ENCODE results near the gene GRIA4. TPM values are rescaled to one million over a fixed set of nuclear protein-coding genes. Genes with fewer than 3 reads are reported as not detected.

Gene GRIA4
- polyA plus RNA-seq, 3 donors: not detected

DNA sequence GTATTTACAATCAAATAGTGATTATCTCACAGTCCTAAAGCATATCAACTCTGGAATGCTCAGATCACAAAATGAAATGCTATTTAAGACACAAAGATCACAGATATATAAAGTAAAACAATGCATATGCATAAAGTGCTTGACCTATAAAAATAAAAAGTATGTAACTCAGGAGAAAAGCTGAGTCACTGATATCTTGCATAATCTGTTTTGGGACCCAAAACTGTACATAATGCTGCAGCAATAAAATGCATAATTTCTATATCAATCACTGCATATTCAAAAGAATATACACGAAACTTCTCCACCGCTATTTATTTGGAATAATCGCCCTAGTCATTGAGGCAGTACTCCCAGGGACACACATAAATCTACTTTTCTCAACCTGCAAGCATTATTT lies 34.9 kb upstream of the GRIA4 start:
- H3K27me3 Mint-ChIP-seq (ENCODE audit: low read depth in 3 of 3): no peaks in the 10 kb centered on the region
- no peak overlapping the region for H3K27ac Mint-ChIP-seq
- TF ChIP-seq CTCF (IDR thresholded peaks at IDR 0.05): no peak
- Histone ChIP-seq H3K4me2 (replicated peaks; ENCODE audit: extremely low read depth, low read length, poor library complexity, severe bottlenecking) (no peak overlapping the region), H3K4me1 (ENCODE audit: control insufficient read depth in 1 of 2, insufficient read depth in 2 of 2, low read length in 2 of 2) (no peaks in the 10 kb centered on the region), H3K9ac (ENCODE audit: insufficient read depth, low read length, poor library complexity, severe bottlenecking) (no peak overlapping the region), H3K4me3 (replicated peaks in 1 of 3; ENCODE audit: low read depth in 2 of 3, low read length in 3 of 3) (no peak overlapping the region), H2AFZ (ENCODE audit: insufficient read depth, low read depth, low read length, poor library complexity, severe bottlenecking) (no peak overlapping the region), H3K27ac (ENCODE audit: low read depth in 1 of 2, low read length in 2 of 2) (no peak overlapping the region), H3K27me3 (ENCODE audit: control insufficient read depth in 2 of 2, insufficient read depth in 2 of 2, low read length in 2 of 2) (no peaks in the 10 kb centered on the region), H4K20me1 (ENCODE audit: insufficient read depth, low read length) (no peaks in the 10 kb centered on the region), H3K36me3 (replicated peaks in 1 of 2; ENCODE audit: control insufficient read depth in 1 of 2, insufficient read depth in 2 of 2, low read length in 2 of 2) (no peaks in the 10 kb centered on the region), H3K79me2 (ENCODE audit: insufficient read depth, low read length) (no peaks in the 10 kb centered on the region), H3K9me3 (replicated peaks in 1 of 2; ENCODE audit: control insufficient read depth in 1 of 2, insufficient read depth in 1 of 2, low read length in 2 of 2) (no peaks in the 10 kb centered on the region)
- no peak for DNase-seq
- H3K4me1 Mint-ChIP-seq: no peaks in the 10 kb centered on the region
- H3K9me3 Mint-ChIP-seq: no peaks in the 10 kb centered on the region
- H3K4me3 Mint-ChIP-seq: no peak overlapping the region
- no peaks in the 10 kb centered on the region for H3K36me3 Mint-ChIP-seq
- intact Hi-C loops (cut with micrococcal nuclease): no loop called here
- WGBS (ENCODE audit: insufficient coverage): 100% methylated on average over 2 of the region's 3 CpGs

DNA sequence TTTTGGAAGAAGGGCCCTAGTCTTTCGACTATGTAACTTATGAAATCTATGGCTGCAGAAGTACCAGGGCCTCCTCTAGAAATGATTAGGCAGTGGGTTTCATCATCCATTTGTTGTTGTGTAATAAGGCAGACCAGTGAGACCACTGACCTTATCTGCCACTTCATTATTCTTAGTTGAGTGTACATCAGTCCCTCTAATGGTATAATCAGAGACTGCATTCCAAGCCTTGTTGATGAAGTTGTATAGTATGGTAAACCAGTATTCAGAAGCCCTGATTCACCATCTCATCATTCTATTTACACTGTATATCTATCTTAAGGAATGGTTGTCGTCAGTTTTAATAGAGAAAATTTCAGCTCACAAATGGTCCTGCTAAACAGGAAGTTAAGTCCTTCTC lies 32.2 kb upstream of the GRIA4 start:
- no peak for DNase-seq
- H3K4me1 Mint-ChIP-seq: no peaks in the 10 kb centered on the region
- Histone ChIP-seq H3K27ac (ENCODE audit: low read depth in 1 of 2, low read length in 2 of 2) (no peak overlapping the region), H3K79me2 (ENCODE audit: insufficient read depth, low read length) (no peaks in the 10 kb centered on the region), H3K4me1 (ENCODE audit: control insufficient read depth in 1 of 2, insufficient read depth in 2 of 2, low read length in 2 of 2) (no peaks in the 10 kb centered on the region), H4K20me1 (ENCODE audit: insufficient read depth, low read length) (no peaks in the 10 kb centered on the region), H3K27me3 (ENCODE audit: control insufficient read depth in 2 of 2, insufficient read depth in 2 of 2, low read length in 2 of 2) (no peaks in the 10 kb centered on the region), H2AFZ (ENCODE audit: insufficient read depth, low read depth, low read length, poor library complexity, severe bottlenecking) (no peak overlapping the region), H3K9me3 (replicated peaks in 1 of 2; ENCODE audit: control insufficient read depth in 1 of 2, insufficient read depth in 1 of 2, low read length in 2 of 2) (no peaks in the 10 kb centered on the region), H3K9ac (ENCODE audit: insufficient read depth, low read length, poor library complexity, severe bottlenecking) (no peak overlapping the region), H3K4me2 (replicated peaks; ENCODE audit: extremely low read depth, low read length, poor library complexity, severe bottlenecking) (no peak overlapping the region), H3K4me3 (replicated peaks in 1 of 3; ENCODE audit: low read depth in 2 of 3, low read length in 3 of 3) (no peak overlapping the region), H3K36me3 (replicated peaks in 1 of 2; ENCODE audit: control insufficient read depth in 1 of 2, insufficient read depth in 2 of 2, low read length in 2 of 2) (no peaks in the 10 kb centered on the region)
- H3K4me3 Mint-ChIP-seq: no peak overlapping the region
- intact Hi-C loops (cut with micrococcal nuclease): no loop called here
- TF ChIP-seq CTCF (IDR thresholded peaks at IDR 0.05): no peak
- H3K27me3 Mint-ChIP-seq (ENCODE audit: low read depth in 3 of 3): no peaks in the 10 kb centered on the region
- no peak overlapping the region for H3K27ac Mint-ChIP-seq
- H3K36me3 Mint-ChIP-seq: no peaks in the 10 kb centered on the region
- WGBS (ENCODE audit: insufficient coverage): 40% methylated on average over 1 of the region's 2 CpGs
- peaks cover 0 to 2% (median 0%) of the 10 kb centered on the region in 7 donors for H3K9me3 Mint-ChIP-seq
